Activated naive CD4-positive, alpha-beta T cell treated with anti-CD3 and anti-CD28 coated beads, Interleukin-2, amount 50 U/mL, for 16 hours (primary cell): ENCODE data around the gene CTH.
"Not testable (repeated sequence)": the region's sequence is repeated elsewhere in the genome, so short reads cannot be mapped to it uniquely, and the experiment has no call there.

Experiments used
- DNase-seq: peaks from one replicate; pipeline ENCODE4 v3.0.0-alpha.2; 2020

CTH gene

DNA sequence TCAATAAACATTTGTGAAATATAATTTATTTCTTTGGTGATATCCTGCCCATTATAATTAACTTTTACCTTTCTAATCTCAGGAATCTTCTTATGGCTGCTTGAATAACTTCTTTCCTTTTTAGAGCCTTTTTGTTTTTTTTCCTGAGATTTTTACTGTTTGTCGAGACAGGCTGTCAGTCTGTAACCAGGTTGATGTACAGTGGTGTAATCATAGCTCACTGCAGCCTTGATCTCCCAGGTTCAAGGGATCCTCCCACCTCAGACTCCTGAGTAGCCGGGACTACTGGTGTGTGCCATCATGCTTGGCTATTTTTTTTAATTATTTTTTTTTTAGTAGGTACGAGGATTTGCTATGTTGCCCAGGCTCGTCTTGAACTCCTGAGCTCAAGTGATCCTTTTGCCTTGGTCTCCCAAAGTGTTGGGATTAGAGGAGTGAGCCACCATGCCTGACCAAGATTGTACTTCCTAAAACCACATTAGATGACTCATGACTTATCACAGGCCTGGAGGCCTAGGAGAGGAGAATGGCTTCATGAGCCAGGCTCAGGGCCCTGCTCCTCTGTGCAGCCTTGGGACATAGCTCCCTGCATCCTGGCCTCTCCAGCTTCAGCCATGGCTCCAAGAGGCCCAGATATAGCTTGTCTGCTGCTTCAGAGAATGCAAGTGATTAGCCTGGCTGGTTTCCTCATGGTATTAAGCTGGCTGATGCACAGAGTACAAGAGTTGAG, 48.6 kb downstream of the CTH start:
- DNase-seq = no peak

DNA sequence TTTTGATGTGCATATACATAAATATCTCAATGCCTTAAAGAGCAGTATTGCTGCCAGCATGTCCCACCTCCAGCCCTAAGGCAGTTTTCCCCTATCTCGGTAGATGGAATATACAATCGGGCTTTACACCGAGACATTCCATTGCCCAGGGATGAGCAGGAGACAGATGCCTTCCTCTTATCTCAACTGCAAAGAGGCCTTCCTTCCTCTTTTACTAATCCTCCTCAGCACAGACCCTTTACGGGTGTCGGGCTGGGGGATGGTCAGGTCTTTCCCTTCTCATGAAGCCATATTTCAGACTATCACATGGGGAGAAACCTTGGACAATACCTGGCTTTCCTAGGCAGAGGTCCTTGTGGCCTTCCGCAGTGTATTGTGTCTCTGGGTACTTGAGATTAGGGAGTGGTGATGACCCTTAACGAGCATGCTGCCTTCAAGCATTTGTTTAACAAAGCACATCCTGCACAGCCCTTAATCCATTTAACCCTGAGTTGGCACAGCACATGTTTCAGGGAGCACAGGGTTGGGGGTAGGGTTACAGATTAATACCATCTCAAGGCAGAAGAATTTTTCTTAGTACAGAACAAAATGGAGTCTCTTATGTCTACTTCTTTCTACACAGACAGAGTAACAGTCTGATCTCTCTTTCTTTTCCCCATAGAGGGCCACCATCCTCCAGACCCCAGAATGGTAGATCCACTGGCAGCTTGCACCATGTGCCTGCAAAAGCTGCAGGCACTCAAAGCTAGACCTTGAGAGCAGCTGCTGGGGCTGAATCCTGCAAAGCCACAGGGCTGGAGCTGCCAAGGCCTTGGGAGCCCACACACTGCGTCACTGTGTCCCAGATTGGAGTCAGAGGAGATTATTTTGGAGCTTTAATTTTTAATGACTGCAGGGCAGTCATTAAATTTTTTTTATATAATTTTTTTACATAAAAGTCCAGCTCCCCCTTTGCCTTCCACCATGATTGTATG, 50.0 kb downstream of the CTH start:
- DNase-seq = not testable (repeated sequence)

DNA sequence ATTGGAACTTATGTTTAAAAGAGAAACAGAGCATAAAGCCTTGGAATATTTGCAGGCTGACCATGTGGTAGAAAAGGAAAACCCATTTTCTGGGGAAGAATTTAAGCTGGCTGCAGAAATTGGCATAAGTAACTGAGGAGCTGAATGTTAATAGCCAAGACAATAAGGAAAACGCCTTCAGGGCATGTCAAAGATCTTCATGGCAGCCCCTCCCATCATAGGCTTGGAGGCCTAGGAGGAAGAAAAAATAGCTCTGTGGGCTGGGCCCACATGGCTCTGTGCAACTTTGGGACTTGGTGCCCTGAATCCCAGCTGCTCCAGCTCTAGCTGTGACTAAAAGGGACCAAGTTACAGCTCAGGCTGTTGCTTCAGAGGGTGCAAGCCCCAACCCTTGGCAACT, 51.5 kb downstream of the CTH start:
- DNase-seq = no peak

DNA sequence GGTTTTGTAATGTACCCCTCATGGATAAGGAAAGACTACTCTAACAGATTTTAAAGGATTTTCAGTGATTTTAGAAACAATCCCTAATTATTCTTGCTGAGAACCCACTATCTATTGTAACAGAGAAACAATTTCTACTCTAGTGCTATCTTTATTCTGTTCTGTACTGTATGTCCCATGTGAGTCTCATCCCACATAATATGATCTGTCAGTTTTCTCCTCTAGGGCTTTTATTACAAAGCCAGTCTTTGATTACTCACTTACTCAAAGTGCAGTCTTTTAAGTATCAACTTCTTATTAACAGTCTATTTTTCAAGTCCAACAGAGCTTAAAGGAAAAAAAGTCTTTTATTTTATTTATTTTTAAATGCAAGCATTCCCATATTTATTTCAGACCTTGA, 54.8 kb downstream of the CTH start:
- no peak for DNase-seq

DNA sequence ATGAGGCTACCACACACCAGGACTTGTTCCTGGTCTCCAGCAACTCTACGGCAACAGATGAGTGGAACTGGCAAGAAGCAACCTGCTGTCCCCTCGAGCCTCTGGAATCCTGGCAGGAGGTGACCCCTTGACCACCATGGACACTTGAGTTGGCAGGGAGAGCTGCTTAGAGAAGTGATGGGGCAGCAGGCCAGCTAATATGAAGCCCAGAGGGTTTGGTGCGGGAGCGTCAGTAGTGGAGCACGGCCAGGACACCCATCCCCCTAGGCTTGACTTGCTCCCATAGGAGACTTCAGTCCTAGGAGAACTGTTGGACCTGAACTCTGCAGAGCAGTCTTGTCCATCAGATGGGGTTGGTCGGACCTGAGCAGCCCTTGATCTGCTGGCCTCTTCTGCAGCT, 56.5 kb downstream of the CTH start:
- DNase-seq = no peak

DNA sequence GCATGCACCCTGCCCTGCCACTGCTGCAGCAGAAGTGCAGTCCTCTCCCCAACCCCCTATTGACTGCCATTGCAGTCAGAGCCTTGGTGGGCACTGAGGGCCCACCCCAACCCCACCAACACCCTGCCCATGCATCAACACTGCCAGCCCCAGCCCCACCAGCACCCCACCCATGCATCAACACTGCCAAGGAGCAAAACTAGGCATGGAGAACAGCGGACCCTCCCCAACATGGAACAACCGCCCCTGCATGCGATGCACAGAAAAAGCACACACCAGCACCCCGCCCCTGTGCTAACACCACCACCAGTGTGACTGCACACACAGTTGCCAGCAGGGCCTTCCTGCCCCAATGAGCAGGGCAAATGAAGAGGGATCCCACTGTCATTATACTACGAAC, 57.1 kb downstream of the CTH start:
- no peak for DNase-seq

DNA sequence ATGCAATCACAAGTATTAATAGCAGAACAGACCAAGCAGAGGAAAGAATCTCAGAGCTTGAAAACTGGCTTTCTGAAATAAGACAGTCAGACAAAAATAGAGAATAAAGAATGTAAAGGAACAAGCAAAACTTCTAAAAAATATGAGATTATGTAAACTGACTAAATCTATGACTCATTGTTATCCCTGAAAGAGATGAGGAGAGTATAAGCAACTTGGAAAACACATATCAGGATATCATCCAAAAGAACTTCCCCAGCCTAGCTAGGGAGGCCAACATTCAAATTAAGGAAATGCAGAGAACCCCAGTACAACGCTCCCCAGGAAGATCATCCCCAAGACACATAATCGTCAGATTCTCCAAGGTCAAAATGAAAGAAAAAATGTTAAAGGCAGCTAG, 58.1 kb downstream of the CTH start:
- DNase-seq = not testable (repeated sequence)

DNA sequence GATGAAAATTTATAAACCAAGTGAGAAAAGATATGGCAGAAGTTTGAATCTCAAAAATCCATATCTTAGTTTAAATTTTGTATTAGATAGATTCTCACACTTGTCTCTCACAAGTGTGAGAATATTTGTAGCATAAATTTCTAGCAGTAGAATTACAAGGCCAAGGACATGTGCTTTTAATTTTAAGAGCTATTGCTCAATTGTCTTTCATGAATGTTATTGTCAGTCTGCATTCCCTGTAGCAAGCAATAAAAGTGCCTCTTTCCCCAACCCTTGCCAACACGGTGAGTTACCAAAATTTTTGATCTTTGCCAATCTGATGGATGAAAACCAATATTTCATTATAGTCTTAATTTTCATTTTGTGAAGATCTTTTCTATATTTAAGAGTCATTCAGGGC, 64.0 kb downstream of the CTH start:
- no peak for DNase-seq

DNA sequence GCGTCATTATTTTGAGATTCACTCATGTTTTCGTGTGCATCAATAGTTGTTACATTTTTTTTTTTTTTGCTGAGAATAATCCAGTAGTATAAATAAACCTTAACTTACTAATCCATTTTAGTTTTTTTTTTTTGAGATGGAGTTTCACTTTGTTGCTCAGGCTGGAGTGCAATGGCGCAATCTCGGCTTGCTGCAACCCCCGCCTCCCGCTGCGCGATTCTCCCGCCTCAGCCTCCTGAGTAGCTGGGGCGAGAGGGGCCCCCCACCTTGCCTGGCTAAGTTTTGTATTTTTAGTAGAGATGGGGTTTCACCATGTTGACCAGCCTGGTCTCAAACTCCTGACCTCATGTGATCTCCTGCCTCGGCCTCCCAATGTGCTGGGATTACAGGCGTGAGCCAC, 66.0 kb downstream of the CTH start:
- no peak for DNase-seq

DNA sequence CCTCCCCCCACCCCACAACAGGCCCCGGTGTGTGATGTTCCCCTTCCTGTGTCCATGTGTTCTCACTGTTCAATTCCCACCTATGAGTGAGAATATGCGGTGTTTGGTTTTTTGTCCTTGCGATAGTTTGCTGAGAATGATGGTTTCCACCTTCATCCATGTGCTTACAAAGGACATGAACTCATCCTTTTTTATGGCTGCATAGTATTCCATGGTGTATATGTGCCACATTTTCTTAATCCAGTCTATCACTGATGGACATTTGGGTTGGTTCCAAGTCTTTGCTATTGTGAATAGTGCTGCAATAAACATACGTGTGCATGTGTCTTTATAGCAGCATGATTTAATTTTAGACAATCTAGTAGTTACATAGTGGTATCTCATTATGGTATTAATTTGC, 66.8 kb downstream of the CTH start:
- not testable (repeated sequence) for DNase-seq

DNA sequence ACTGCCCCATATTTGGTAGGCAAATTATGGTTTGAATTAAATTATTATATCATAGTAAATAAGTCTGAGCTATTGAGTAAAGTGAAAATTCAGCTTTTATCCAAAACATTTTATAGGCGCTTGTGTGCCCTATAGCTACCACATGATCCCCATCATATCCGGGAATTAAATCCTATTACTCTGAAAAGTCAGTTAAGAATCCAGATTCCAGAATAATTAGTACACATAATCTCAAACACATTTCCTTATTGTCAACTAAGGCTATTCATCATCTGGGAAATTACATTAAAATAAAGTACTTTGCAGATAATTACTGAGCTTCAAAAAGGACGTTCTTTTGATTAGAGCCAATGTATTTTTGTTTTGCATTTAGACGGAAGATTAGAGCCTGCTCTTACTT, 72.3 kb downstream of the CTH start:
- DNase-seq = no peak

DNA sequence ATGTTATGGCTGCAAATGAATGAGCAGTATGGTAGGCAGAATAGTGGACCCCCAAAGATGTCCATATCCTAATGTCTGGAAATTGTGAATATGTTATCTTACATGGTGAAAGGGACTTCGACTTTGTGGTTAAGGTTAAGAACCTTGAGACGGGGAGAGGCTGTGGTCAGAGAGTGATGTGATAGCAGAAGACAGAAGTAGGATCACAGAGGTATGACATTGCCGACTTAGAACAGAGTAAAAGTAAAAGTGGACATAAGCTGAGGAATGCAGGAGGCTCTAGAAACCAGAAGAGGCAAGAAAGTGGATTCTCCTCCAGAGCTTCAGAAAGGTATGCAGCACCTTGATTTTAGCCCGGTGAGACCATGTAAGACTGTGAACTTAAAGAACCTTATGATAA, 74.6 kb downstream of the CTH start:
- DNase-seq = no peak

DNA sequence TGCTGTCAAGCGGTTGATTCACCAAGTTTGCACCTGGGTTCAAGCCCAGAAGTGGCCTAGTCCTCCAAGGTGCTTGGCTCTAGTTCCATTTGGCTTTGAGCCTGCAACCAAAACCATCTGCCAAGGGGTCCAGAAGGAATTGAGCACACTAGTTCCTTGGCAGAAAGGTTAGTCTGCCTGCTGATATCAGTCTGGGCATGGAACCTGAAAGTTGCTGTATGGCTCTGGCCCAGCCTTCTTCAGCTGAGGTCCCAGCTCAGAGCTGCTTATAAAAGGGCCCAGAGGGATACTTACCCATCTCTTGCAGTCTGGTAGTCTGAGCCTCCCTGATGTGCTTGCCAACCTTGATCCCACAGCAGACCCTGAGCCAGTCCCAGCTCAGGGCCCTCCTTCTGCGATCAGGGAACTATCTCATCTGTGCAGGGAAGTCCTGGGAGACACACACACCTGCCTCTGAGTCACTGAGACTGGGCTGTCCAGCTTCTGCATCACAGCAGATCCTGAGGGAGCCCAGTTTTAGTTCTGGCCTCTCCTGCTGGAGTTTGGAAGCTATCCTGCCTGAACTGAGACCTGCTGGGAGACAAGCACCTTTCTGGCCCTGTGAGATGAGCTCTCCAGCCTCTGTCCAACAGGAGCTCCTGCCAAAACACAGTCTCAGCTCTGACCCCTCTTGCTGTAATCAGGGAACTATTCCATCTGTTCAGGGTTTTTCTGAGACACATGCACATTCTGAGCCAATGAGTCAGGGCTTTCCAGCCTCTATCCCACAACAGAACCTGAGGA, 75.8 kb downstream of the CTH start:
- no peak for DNase-seq

DNA sequence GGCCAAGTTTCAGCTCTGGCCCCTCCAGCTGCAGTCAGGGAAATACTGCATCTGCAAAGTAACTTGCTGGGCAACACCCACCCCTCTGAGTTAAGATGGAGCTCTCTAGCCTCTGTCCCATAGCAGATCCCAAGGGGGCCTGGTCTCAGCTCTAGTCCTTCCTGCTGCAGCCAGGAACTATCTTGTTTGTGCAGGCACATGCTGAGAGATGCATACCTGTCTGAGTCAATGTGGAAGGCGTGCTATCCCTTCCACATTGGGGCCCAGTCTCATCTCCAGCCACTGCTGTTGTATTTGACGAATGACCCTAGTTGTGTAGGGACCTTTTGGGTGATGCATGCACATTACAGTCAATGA, 76.4 kb downstream of the CTH start:
- no peak for DNase-seq

DNA sequence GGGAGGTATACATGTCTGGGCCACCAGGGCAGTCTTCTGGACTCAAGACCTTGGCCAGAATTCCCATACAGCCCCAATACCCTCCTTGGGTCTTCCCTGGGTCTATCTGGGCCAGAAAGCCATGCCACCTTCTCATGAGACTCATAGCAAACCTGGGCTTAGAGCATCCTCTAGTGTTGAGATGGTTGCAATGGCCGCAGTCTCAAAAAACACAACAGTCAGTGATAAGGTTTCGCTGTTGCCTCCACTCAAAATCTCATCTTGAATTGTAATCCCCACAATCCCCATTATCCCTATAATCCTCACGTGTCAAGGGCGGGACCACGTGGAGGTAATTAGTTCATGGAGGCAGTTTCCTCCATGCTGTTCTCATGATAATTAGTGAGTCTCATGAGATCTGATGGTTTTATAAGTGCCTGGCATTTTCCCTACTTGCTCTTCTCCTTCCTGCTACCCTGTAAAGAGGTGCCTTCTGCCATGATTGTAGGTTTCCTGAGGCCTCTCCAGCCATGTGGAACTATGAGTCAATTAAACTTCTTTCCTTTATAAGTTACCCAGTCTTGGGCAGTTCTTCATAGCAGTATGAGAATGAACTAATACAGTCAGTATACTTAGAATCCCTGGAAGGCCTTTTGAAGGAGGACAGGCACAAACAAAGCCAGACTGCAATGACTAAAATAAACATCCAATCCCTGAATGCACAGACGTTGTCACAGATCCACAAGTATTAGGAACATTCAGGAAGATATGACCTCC, 77.0 kb downstream of the CTH start:
- no peak for DNase-seq
